HEK293T (cell line): ENCODE results near the gene VIPR2.
"Not testable (repeated sequence)": the region's sequence is repeated elsewhere in the genome, so short reads cannot be mapped to it uniquely, and the experiment has no call there.

Experiments used
- FOXA1 ChIP-seq: fragments of 450-650 bp; IDR thresholded peaks from 2 replicates; pipeline ENCODE4 v1.6.1; 2016; ENCODE audit warnings: mild to moderate bottlenecking
- NFRKB ChIP-seq: fragments of 450-650 bp; IDR thresholded peaks from 2 replicates; pipeline ENCODE4 v1.6.1; 2016; ENCODE audit warnings: mild to moderate bottlenecking, moderate library complexity

DNA sequence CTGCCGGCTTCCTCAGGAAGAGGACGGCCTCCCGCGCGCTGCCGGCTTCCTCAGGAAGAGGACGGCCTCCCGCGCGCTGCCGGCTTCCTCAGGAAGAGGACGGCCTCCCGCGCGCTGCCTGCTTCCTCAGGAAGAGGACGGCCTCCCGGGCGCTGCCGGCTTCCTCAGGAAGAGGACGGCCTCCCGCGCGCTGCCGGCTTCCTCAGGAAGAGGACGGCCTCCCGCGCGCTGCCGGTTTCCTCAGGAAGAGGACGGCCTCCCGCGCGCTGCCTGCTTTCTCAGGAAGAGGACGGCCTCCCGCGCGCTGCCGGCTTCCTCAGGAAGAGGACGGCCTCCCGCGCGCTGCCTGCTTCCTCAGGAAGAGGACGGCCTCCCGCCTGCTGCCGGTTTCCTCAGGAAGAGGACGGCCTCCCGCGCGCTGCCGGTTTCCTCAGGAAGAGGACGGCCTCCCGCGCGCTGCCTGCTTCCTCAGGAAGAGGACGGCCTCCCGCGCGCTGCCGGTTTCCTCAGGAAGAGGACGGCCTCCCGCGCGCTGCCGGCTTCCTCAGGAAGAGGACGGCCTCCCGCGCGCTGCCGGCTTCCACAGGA lies 138.6 kb downstream of the VIPR2 start:
- not testable (repeated sequence) for TF ChIP-seq NFRKB, FOXA1
